ENCODE results near the gene SLC19A1.

The SLC19A1 gene

DNA sequence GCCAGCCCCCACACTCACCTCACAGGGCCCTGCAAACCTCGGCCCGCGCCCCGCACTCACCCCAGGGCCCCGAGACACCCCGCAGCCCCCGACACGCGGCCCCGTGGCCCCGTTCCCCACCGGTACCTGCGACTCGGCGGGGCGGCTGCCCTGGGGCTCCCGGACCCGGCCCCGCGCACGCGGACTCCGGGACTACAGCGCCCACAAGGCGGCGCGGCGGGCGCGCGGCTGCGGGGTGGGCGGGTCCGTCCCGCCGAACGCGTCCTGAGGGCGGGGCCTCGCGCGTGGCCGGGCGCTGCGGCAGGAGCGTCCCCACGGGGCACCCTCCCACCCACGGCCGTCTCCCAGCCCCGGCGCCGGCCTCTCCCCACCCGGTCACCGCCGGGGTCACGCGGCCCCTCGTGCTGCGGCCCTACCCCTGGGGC, at the start of gene SLC19A1:
TSS of gene SLC19A1 (minus strand) at position 199 of the 425 bp plus-strand sequence. CDS start 4,481 bp downstream, outside the sequence.
- peak; percentile 54 for DNase-seq (ENCODE audit: low read depth)
- TF ChIP-seq CTCF (conservative IDR thresholded peaks at IDR 0.05; ENCODE audit: low read depth, low read length): peak; percentile 26
- peak within 1 kb of the TSS; percentile 63 for H3K4me3 ChIP-seq (ENCODE audit: low read depth, low read length)

DNA sequence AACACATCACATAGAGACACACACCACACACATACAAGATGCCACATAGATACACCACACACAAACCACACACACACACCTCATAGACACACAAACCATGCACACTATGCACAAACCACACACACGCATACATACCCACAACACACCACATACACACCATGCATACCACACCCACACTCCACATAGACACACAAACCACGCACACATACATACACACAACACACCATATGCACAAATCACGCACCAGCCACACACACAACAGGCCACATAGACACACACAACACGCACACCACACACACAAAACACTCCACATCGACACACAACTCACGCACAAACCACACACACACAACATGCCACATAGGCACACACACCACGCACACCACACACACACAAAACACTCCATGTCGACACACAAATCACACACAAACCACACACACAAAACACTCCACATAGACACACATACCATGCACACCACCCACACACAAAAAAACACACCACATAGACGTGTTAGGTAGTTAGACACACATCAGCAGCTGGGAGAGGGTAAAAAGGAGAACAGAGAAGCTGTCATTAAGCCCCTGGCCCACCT, 49.5 kb upstream of the SLC19A1 start:
- no peak for DNase-seq (ENCODE audit: low read depth)
- no peak overlapping the region for H3K4me3 ChIP-seq (ENCODE audit: low read depth, low read length)

GRCh38 chr21:45590726-45591618, 48.7 kb upstream of the SLC19A1 start:
- H3K4me3 ChIP-seq (ENCODE audit: low read depth, low read length): peak overlapping the region; percentile 46
- no peak for TF ChIP-seq CTCF (conservative IDR thresholded peaks at IDR 0.05; ENCODE audit: low read depth, low read length)
- DNase-seq (ENCODE audit: low read depth): no peak

More for the DNA sequence above, 49.5 kb upstream of the SLC19A1 start:
- TF ChIP-seq CTCF (conservative IDR thresholded peaks at IDR 0.05; ENCODE audit: low read depth, low read length): no peak

- peak; percentile 69 for DNase-seq (ENCODE audit: low read depth)
- TF ChIP-seq CTCF (conservative IDR thresholded peaks at IDR 0.05; ENCODE audit: low read depth, low read length): no peak
- peak overlapping the region; percentile 61 for H3K4me3 ChIP-seq (ENCODE audit: low read depth, low read length)
Measured at GRCh38 chr21:45590246-45590725, 48.0 kb upstream of the SLC19A1 start.

DNA sequence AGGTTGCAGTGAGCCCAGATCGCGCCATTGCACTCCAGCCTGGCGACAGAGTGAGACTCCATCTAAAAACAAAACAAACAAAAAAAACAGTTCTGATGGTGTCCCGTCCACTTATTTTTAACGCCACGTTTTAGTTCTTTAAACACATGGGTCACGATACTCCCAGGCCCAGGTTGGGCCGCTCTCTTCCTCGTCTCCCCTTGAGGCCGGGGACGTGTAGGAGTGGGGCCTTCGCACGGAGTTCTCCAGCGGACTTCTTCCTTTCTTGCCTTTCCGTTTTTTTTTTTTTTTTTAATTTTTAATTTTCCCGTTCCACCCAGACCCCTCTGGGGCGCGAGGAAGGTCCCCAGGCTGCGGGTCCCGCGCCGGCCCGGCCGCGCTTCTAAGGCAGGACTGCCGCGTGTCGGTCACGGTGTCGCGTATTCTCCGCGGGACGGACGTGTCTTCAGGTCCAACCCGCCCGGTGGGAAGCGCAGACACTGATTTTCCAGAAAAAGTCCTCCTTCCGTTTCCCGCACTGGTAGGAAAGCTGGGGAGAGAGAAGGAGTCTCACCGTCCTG, 47.5 kb upstream of the SLC19A1 start:
- no peak for TF ChIP-seq CTCF (conservative IDR thresholded peaks at IDR 0.05; ENCODE audit: low read depth, low read length)
- DNase-seq (ENCODE audit: low read depth): no peak
- peak overlapping the region; percentile 61 for H3K4me3 ChIP-seq (ENCODE audit: low read depth, low read length)

DNA sequence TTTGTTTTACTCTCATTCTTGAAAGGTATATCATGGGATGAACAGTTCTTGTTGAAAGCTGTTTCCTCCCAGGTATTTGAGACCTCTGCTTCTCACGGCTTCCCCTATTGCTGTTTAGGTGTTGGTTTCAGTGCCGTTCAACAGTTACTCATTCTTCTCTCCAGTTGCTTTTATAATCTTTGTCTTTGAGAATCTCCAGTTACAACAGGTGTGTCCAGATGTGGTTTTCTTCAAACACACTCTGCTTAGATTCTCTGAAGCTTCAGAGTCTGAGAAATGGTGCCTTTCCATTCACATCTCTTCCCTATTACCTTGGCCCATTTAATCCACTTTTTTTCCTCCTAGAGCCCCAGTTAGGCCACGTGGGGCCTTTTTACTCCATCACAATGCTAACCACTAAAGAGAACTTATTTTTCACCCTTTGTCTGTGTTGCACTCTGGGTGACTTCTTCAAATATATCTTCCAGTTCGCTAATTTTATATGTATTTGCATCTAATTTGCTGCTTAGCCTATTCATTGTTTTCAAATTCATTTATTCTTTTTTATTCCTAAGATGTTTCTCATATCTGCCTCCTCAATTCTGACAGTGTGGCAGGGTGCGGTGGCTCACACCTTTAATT, 46.7 kb upstream of the SLC19A1 start:
- H3K4me3 ChIP-seq (ENCODE audit: low read depth, low read length): no peak overlapping the region
- TF ChIP-seq CTCF (conservative IDR thresholded peaks at IDR 0.05; ENCODE audit: low read depth, low read length): no peak
- DNase-seq (ENCODE audit: low read depth): no peak

All from choroid plexus epithelial cell (primary cell).